Activated naive CD4-positive, alpha-beta T cell treated with Interleukin-2 at 50 U/mL for 16 hours (primary cell): ENCODE measurements around the gene IFNGR2.
"Not testable (repeated sequence)": the region's sequence is repeated elsewhere in the genome, so short reads cannot be mapped to it uniquely, and the experiment has no call there.

Experiments used
- DNase-seq: peaks from one replicate; pipeline ENCODE4 v3.0.0-alpha.2; 2020

The IFNGR2 gene

DNA sequence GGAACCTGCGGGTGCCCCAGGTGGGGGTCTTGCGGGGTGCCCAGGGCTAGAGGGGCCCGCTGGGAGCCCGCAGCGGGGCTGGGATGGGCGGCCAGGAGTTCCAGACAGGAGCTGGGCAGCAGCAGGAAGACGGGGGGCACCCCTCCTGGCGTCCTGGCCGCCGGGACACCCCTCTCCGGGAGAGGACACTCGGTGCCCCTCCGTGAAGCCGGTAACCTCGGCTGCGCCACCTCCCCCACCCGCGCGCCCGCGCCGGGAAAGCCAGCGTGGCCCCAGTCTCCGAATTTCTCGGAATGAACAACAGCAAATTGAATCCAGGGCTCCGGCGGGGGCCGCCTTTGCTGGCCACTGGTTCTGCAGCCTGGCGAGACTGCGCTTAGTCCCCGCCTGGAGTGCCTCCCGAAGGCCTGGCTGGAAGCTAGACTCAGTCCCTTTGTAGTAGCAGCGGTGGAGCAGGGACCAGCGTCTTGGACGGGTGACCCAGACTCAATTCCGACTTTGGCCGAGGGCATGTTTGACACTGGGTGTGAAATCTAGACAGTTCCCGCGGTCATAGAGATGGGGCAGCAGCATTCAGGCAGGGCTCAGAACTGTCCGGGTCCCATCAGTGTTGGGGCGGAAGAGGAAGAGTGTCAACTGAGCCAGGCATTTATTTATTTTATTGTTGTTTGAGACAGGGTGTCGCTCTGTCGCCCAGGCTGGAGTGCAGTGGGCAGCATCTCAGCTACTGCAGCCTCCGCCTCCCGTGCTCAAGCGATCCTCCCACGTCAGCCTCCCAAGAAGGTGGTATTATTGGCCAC, 773 bp downstream of the IFNGR2 start:
- DNase-seq = peak; percentile 32

DNA sequence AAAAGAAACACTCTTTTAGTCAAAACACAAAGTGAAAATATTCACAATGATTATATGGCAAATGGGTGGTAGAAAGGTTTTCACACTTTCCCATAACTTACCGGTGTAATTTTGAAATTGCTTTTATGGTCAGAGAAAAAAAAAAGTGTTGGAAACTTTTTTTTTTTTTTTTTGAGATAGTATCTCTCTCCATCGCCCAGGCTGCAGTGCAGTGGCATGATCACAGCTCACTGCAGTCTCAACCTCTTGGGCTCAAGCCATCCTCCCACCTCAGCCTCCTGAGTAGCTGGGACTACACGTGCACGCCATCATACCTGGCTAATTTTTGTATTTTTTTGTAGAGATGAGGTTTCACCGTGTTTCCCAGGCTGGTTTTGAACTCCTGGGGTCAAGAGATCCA, 3.3 kb downstream of the IFNGR2 start:
- peak; percentile 15 for DNase-seq

DNA sequence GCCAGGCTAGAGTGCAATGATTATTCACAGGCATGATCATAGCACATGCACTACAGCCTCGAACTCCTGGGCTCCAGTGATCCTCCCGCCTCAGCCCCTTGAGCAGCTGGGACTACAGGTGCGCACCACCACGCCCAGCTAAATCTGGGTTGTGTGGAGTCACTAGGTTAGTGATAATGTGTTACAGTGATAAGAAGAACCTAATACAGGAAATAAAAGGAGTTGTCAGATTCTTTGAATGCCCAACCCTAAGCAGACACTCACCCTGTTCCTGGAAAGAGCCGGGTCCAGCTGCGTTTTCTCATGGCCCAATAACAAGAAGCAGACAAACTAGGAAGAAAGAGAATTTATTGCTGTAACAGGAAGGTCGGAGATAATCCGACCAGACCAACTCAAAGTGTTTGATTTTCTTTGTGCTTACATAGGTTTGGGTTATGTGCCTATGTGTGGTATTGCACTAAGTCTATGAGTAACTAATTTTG, 8.8 kb downstream of the IFNGR2 start:
- DNase-seq = no peak

DNA sequence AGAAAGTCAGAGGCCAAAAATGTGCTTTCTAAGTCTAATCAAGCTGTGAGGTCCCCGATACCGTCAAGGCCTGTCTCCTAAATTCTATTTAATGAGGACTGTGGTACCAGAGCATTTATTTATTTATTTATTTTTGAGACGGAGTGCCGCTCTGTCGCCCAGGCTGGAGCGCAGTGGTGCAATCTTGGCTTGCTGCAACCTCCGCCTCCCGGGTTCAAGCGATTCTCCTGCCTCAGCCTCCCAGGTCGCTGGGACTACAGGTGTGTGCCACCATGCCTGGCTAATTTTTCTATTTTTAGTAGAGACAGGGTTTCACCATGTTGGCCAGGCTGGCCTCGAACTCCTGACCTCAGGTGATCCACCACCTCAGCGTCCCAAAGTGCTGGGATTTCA, 9.2 kb downstream of the IFNGR2 start:
- not testable (repeated sequence) for DNase-seq

DNA sequence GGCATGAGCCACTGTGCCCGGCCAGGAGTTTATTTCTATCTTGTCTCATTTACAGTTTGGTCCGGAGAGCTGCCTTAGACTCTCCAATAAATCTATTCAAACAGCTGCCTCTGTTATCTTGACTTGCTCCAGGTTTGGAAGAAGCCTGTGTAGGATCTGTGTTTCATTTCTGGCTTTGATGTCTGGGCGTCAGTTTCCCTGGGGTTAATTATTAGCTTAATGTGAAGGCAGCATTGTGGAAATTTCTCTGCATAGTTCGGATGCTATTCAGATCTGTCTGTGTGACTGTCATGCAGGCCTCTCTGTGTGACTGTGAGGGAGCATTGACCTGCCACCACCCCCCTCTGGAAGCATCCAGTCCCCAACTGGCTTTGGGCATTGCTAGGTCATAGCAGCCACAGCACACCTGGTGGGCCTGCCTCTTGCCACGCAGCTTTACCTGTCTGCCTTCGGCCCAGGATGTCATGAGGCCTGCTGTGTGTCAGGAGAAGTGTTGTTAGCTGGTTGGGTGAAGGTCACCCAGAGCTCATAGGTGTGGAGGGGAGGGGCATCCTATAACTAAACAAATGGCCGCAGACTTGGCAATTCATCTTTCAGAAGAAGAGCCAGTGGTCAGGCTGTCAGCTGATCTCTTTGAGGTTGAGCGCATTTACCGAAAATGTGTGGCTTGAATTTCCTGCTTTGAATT, 9.8 kb downstream of the IFNGR2 start:
- DNase-seq = no peak

DNA sequence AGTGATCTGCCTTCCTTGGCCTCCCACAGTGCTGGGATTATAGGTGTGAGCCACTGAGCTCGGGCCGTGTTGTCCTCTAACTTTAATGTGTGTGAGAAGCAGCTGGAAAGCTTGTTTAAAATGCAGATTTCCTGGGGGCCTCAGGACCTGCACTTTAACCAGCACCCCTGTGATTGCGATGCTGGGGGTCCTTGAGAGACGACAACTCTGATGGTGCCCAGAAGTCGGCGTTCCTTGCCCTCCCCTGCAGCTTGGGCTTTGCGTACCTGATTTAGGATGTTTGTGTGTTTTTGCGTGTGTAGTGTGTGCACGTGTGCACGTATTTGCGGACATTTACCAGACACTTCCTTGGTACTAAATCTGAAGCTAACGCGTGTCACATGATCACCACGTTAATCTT, 10.9 kb downstream of the IFNGR2 start:
- no peak for DNase-seq

DNA sequence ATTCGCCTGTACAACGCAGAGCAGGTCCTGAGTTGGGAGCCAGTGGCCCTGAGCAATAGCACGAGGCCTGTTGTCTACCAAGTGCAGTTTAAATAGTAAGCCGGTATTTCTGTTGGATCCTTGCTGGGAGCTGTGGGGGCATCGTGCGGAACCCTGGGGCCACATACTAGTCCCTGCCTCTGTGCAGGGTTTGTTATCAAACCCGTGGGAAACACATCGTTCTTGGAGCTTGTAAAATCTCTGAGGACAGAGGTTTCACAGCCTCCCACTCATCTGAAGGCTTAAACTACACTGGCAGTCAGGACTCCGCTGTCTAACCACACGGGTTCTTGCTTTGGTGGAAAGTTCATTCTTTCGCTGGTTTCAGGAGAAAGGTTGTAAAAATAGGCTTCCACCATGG, 11.7 kb downstream of the IFNGR2 start:
- no peak for DNase-seq

DNA sequence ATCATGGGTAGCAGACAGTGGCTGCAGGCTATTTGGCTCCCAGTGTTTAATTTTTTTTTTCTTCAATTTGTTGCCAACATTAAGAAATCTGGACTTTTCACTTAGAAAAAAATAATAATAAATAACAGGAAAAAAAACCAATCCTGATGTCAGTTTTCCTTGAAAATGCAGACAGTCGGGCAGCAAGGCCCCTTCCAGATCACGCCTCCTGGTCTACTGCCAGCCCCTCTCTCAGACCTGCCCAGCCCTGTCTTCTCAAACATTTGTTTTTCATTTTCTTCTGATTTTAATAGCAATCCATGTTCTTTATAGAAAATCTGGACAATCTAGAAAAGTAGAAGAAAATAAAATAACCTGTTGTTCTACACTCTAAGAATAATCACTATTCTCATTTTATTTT, 15.5 kb downstream of the IFNGR2 start:
- no peak for DNase-seq

DNA sequence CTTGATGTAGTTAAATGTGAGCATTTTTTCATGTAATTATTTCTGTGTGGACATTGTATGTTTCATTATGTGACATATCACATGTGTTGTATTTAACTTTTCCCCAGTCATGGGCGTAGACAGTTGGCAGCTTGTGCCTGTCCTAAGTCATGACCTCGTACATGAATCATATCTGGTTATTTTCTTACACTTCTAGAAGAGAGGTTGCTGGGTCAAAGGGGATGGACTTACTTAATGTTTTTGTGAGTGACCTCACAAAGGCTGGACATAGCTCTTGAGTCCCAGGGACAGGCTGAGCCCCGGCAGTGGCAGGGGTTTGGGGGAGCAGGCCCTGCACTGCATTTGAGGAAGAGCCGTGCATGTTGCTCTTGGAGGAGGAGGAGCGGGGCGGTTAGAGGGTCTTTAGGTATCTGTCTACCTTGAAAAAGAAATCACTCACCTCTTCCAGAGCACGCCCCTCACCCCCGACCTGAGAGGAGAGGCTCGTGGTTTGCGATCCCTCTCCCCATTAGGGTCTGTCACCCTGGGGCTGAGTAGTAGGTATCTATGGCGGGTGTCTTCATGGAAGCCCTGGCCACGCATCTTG, 16.4 kb downstream of the IFNGR2 start:
- DNase-seq = no peak

DNA sequence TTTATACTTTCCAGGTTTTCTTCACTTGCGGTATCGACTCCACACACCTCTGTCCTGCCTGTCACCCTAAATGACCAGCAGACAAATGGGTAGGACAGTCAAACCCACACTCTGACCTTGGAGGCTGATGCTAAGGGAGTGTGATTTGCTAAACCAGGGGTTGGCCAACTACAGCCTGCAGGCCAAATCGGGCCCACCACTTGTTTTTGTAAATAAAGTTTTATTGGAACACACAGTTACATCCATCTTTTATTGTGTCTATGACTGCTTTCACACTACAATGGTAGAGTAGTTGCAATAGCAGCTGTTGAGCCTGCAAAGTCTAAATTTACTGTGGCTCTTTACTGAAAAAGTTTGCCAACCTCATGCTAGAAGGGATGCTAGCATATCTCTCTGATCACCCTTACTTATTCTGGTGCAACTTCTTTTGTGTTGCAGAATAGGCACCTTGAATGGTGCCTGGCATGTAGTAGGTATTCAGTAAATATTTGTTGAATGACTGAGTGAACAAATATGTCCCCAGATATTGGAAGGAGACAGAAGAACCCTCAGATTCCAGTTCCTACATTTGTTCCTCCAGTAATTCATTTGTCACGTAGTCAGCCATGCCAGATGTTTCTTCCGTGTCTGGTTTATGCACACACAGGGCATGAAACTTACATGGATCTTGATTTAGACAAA, 18.6 kb downstream of the IFNGR2 start:
- DNase-seq = no peak

DNA sequence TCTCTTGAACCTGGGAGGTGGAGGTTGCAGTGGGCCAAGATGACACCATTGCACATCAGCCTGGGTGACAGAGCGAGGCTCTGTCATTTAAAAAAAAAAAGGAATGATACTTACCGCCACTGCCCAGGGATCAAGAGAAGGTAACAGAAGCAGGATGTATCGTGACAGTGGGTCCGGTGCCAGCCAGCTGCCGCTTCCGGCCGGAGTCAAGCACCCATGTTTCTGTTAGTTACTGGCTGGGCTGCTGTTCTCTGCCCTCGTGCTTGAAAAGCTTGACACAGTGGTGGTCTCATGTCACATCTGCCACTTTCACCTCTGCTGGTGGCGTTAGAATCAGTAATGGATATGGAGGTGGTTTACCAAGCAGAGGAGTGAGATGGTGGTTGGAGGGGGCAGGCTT, 21.0 kb downstream of the IFNGR2 start:
- no peak for DNase-seq

DNA sequence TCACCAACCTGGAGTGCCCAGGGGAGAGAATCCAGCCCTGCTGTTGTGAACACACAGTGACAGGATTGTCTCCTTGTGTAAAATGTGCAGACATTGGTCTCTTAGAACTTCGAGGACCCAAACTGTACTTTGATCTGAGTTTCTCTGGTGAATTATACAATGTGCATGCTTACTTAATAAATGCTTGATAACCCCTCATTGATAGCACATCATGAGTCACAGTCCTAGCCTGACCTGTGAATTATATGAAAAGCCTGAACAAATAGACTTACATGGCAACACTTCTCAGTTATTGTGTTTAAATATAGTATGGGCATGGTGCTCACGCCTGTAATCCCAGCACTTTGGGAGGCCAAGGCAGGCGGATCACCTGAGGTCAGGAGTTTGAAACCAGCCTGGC, 22.6 kb downstream of the IFNGR2 start:
- DNase-seq = no peak

DNA sequence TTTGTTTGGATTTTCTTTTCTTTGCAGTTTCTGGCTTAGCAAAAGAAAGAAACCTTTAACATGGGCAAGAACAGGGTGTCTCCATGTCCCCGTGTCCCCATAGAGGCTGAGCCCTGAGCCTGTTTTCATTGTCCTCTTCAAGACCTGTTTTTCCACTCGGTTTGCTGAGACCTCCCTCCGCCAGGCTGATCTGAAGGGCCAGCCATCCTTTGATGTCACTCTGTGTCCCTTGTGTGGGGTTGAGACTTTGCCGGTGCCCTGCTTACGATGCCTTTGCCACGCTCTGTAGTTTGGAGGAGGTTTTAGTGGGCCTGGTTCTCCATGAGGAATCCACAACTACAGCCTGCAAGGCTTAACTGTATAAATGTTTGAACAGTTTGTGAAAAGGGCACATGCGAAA, 23.8 kb downstream of the IFNGR2 start:
- no peak for DNase-seq

DNA sequence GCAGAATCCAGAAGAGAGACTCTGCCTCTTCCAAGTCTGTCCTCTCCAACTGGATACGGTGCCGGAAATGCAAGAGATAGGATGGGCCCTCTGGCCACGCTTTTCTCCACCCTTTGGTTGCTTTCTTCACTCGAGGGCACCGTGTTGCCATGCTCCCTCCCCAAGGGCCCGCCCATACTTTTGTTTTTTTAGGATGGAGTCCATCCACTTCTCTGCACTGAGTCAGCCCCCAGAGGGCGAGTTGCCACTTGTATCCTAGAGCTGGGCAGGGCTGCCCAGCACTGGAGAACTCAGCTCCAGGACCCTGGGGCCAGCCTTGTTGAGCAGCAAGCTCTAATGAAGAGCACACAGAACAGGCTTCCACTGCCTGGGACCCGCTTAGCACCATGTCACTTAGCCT, 25.5 kb downstream of the IFNGR2 start:
- no peak for DNase-seq

DNA sequence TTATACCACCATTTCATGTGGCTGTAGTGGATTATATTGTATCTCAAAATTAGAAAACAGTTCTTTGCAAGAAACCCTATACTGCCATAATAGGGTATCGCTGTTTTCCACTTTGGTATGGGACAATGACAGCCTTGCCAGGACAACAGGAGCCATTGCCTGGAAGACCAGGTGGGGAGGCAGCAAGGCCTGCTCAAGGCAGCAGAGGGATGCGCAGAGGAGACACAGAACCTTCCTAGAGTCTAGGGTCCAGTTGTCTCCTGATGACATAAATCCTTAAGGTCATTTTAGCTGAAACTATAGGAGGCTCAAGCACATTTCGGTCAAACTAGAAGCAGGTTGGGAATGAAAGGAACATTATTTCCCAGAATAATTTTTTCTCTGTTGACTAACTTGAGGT, 27.6 kb downstream of the IFNGR2 start:
- no peak for DNase-seq

DNA sequence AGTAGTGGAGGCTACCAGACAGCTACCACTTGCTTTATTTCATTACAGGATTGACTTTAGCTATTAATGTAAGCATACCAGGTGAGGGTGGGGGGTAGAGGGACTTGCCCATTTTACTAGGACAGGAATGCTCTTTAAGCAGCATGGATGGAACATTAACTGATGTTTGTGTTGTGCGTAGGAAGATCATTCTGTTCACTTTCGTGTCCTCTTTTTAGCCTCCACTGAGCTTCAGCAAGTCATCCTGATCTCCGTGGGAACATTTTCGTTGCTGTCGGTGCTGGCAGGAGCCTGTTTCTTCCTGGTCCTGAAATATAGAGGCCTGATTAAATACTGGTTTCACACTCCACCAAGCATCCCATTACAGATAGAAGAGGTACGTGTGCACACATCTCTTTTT, 29.3 kb downstream of the IFNGR2 start:
- no peak for DNase-seq

DNA sequence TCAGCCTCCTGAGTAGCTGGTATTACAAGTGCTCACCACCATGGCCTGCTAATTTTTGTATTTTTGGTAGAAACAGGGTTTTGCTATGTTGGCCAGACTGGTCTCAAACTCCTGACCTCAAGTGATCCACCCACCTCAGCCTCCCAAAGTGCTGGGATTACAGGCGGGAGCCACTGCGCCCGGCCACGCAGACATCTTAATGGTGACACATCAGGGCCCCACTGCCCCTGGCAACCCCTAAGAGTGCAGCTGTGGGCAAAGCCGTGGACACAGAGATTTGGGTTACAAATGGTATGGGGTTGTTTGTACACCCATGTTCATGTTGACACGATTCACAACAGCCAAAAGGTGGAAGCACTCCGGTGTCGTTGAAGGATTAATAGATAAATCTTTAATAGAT, 29.8 kb downstream of the IFNGR2 start:
- DNase-seq = no peak

DNA sequence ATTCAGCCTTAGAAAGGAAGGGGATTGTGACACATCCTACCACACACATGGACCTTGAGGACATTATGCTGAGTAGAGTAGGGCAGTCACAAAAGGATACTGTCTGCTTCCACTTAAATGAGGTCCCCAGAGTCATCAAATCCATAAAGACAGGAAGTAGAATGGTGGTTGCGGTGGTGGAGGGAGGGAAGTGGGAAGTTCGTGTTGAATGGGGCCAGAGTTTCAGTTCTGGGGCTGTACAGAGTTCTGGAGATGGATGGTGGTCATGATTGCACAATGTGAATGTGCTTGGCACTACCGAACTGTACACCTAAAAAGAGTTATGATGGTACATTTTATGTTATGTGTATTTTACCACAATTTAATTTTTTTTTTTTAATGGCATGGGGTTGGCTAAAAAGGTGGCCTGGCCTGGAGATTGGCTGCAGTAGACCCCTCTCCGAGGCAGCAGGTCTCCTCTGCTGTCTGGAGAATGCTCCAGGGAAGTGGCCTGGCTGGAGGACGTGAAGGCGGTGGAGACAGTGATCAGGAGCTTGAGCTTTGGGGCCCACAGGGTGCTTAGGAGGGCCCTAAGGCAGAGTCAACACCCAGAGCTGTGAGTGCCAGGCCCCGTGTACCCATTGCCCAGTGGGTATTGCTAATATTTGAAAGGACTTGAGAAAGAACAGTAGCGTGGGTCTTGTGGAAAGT, 30.4 kb downstream of the IFNGR2 start:
- DNase-seq = no peak

DNA sequence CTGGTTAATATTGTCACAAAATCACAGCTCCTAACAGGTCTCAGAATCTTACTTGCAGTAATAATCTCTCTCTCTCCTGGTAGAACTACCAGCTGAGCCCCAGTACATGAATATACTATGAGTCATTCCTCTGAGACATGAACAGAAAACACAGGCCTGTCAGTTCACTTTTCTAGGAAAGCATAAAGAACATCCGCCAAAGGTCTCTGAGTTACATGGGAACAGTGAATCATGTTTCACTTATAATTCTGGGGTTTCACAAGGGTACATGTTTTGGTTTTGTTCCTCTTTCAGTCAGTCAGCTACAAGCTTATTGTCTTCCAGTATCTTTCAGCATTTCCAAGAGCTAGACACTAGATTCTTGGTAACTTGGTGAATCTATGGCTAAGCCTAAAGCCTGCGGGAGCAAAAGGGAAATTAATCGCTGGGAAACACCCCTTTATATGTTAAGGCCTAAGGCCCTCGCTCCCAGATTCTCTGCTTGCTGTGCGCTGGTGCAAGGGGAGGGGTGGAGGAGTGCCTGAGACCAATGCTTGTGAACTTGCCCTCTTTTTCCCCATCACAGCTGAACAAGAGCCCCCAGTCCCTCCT, 31.7 kb downstream of the IFNGR2 start:
- peak; percentile 31 for DNase-seq

DNA sequence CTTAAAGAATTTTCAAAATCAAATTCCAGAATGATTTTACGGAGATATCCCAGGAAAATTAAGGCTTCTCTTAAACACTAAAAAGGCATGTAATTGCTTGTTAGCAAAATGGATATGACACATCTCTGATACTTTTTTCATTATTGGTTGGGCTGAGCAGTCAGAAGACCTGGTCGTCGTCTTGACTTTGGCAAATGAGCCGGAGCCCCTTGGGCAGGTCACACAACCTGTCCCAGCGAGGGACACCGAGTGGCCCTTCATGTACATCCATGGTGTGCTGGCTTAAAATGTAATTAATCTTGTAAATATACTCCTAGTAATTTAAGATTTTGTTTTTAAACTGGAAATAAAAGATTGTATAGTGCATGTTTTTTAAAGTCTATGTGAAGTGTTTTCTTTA, 33.9 kb downstream of the IFNGR2 start:
- no peak for DNase-seq

DNA sequence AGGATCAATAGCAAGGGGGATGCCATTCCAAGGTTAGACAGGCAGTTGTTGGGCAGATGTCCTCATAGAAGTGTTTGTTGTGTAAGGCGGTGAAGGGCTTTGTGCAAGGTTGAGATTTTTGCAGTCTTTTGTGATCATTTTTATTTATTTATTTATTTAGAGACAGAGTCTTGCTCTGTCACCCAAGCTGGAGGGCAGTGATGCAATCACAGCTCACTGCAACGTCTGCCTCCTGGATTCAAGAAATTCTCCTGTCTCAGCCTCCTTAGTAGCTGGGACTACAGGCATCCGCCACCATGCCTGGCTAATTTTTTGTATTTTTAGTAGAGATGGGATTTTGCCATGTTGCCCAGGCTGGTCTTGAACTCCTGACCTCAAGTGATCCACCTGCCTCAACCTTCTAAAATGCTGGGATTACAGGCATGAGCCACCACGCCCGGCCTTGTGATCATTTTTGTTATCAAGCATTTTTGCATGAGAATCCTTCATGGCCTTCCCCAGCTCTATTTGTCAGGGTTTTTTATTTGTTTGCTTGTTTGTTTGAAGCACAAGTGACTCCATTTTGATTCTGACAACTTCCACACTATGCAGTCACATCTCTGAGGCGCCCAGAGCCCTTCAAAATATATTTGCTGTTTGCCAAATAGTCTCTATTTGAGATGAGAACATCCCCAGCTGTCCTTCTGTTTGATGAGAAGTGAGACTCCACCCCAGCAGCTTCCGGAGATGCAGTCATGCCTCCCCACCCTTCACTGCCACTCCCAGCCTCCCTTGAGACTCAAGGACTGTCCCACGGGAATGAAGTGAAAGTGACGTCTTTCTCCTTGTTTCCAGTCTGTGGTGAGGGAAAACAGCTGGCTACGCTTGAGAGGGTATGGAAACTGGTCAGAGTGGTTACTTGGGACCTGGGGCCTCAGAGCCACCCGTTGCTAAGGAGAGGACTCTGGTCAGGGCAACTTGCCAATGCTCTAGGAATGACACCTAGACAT, 38.6 kb downstream of the IFNGR2 start:
- DNase-seq = no peak
